Retinal pigment epithelial cell (primary cell): ENCODE results near the gene RASSF7.

ENCODE experiments used
- DNase-seq: peaks from one replicate; pipeline ENCODE4 v3.0.0-alpha.2; 2010; ENCODE audit warnings: low read depth
- H3K4me3 ChIP-seq: 2 replicates; pipeline ENCODE4 v1.5.1; 2011; ENCODE audit warnings: mild to moderate bottlenecking, low read length, control low read depth, moderate library complexity
- TF ChIP-seq, protein P1 (sequence below): conservative IDR thresholded peaks from 2 replicates; pipeline ENCODE4 v1.5.1; 2011; ENCODE audit warnings: low read depth, low read length, control low read depth, inconsistent platforms

Gene RASSF7

DNA sequence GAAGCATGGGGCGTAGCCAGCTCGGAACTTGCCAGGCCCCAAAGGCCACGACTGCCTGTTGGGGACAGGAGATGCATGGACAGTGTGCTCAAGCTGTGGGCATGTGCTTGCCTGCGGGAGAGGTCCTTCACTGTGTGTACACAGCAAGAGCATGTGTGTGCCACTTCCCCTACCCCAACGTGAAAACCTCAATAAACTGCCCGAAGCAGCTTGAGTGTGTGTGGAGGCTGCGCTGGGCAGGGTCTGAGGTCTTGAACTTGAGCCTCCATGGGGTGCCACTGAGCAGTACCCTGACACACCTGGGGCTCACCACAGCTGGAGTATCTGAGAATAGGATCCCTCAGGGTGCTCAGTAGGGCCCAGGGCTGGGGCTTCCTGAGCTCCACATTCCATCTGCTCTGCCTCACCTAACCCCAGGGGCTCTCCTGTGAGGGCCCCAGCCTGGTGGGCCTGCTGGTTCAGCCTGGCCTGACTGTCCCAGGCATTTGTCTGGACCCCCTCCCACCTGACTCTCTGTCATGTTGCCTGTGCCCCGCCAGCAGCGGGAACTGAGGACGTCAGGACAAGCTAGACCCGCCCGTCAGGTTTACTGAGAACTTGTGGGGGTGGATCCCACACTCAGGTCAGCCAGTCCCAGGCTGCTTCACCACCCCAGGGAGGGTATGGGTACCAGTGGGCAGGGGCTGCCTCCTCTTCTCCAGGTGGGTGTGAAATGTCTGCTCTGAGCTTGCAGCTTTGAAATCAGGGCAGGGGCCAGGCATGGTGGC, 3.2 kb downstream of the RASSF7 start:
- H3K4me3 ChIP-seq, result no peak overlapping the region
- DNase-seq, result no peak
- TF ChIP-seq, protein P1, sequence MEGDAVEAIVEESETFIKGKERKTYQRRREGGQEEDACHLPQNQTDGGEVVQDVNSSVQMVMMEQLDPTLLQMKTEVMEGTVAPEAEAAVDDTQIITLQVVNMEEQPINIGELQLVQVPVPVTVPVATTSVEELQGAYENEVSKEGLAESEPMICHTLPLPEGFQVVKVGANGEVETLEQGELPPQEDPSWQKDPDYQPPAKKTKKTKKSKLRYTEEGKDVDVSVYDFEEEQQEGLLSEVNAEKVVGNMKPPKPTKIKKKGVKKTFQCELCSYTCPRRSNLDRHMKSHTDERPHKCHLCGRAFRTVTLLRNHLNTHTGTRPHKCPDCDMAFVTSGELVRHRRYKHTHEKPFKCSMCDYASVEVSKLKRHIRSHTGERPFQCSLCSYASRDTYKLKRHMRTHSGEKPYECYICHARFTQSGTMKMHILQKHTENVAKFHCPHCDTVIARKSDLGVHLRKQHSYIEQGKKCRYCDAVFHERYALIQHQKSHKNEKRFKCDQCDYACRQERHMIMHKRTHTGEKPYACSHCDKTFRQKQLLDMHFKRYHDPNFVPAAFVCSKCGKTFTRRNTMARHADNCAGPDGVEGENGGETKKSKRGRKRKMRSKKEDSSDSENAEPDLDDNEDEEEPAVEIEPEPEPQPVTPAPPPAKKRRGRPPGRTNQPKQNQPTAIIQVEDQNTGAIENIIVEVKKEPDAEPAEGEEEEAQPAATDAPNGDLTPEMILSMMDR, result no peak

DNA sequence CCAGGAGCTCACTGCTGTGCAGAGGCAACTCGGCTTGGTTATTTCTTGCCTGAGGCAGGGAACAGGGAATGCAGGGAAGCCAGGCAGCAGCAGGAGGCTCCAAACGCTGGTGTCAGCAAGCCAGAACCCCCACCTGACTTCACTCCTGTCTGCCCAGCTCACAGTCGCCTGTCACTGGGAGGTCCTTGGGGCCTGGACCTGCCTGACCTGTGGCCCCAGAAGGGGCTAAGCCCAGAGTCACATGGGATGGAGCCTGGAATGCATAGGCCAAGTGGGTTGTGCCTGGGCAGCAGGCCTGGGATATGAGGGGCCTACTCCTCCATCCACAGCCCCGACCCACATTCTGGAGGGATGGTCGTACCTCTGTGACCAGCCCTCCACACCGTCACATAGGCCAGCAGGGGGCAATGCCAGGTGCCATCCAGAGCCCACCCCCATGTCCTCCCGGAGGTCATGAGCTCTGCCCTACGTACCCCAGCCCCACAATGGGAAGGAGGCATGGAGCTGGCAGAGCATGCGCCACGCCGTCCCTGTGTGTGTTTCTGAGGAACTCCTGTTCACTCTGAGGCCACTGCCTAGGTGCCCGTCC, 5.2 kb downstream of the RASSF7 start:
- TF ChIP-seq, protein P1, result peak; percentile 1
- no peak overlapping the region for H3K4me3 ChIP-seq
- DNase-seq, result no peak

GRCh38 chr11:567011-567628, 6.3 kb downstream of the RASSF7 start:
- TF ChIP-seq, protein P1, result no peak
- peak overlapping the region; percentile 61 for H3K4me3 ChIP-seq

DNA sequence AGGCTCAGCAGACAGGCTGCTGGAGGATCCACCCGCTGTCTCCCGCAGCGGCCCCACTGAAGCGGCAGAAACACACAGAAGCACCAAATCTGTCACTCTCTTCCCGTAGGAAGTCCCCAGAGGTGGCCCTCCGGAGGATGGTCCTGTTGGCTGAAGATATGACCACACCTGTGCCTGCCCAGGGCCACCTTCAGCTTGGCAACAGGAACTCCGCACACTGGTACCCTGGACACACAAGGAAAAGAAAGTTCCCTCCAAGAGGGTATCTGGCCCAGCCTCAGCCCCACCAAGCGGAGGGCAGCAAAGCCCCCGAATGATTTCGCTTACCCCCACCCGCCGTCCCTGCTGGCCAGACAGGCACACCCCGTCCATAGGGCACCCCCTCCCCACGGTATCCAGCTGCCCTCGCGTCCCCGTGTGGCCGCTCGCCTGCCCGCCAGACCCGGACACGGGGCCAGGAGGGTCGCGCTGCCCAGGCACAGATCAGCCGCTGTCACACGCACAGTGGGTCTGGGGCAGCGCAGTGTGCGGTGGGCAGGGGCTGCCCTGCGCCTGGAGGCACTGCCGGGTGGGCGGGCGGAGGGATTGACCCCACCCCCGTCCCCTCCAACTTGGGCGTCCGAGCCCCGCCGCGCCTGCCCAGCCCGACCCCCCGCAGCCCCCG, 7.0 kb downstream of the RASSF7 start:
- TF ChIP-seq, protein P1, result no peak
- DNase-seq, result no peak
- H3K4me3 ChIP-seq, result peak overlapping the region; percentile 61

More at GRCh38 chr11:567011-567628, 6.3 kb downstream of the RASSF7 start:
- no peak for DNase-seq

- peak; percentile 57 for DNase-seq
- peak overlapping the region; percentile 61 for H3K4me3 ChIP-seq
- TF ChIP-seq, protein P1, result no peak
Measured at GRCh38 chr11:568306-569157, 7.8 kb downstream of the RASSF7 start.

DNA sequence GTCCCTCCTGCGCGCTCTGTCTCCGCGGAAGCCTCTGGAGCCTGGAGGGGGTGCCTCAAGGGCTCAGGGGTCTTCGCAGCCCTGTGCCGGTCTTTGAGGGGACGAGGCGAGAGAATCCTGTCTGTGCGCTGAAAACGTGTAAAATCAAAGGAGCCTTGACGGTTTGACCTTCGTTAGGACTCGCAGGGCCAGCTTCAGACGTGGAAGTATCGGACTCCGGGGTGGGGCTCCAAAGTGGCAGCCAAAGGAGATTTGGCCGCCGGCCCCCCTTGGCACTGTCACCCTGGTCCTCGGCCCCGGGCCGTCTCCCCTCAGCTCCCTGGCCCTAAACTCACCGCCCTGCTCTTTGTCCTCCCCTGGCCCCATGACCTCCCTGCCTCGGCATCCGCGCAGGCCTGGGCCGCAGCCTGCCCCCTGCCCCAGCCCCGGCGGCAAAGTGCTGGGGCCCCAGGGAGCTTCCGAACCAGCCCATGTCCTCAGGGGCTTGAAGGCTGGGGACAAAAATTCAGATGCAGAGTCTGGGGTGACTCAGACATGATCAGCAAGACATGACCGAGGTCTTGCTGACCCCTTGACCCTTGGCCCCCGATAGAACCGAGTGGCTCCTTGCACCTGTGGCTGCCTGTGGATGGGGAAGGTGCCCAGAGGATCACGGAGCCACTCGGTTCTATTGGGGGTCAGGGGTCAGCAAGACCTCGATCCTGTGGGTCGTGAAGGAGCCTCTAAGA, 8.6 kb downstream of the RASSF7 start:
- TF ChIP-seq, protein P1, result no peak
- H3K4me3 ChIP-seq, result peak overlapping the region; percentile 43
- DNase-seq, result no peak
